NCI-H460 (cell line): ENCODE data around the gene RAB34. TPM values are rescaled to one million over a fixed set of nuclear protein-coding genes. Genes with fewer than 3 reads are reported as not detected.
A peak's percentile ranks its signal among the peaks of the same experiment; 100 is the strongest.

Experiments
- DNase-seq: peaks from one replicate; pipeline ENCODE4 v3.0.0-alpha.2; 2016; ENCODE audit warnings: low read depth; ENCODE audit errors: extremely low read depth
- total RNA-seq: library from RNA; depleted of rRNA; stranded (reverse); fragments of >200 nt; shearing (Covaris generic); gene quantifications from 2 replicates; pipeline ENCODE4 v1.2.3, GENCODE V29; 2014

Gene RAB34
- total RNA-seq, 1 experiment from 2014 or later, result 170 TPM

DNA sequence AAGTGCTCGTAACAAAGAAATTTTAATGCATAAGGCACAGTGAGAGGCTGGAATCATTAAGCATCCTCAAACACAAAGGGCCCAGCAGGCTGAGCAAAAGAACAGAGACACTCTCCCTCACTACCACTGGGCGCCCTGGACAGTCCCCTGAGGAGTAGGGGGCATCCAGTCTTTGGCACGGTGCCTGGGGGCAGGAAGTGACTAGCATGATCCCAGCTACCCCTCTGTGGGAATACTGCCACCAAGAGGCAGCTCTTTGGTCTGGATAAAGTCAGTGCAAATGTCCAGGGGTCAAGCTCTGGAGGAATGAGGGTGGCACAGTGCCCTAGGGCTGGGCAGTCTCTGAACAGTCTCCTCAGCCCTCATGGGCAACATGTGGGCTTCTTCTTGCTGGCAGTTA lies 3.4 kb downstream of the RAB34 start:
- DNase-seq, result no peak

DNA sequence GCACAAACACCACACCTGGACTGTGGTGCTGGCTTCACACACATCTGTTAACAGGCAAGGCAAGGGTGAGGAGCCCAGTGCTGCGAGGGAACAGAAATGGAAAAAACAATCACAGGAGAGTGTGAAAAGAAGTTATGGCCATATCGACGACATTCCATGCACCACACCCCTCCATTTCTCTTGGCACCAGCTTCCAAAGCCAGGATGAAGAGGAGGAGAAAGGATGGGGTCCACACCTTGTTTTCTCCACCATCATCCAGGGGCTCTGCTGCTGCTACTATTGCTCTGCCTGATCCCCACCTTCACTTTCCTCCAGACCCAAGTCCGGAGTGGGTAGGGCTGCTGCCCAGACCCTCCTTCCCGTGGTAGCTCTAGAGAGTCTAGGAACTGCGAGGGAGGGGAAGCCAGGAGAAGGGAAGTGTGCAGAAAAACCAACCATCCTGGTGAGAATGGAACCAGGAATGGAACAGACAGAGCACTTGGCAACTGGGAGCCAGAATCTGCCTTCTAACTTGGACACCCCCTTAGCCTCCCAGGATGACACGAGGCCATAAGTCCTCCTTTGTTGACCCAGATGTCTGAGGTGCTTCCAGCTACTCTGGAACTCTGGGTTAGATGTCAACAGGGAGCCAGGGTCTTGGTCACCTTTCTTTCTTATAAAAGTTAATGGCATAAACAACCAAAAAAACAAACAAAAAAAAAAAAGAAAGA lies 4.8 kb downstream of the RAB34 start:
- no peak for DNase-seq

DNA sequence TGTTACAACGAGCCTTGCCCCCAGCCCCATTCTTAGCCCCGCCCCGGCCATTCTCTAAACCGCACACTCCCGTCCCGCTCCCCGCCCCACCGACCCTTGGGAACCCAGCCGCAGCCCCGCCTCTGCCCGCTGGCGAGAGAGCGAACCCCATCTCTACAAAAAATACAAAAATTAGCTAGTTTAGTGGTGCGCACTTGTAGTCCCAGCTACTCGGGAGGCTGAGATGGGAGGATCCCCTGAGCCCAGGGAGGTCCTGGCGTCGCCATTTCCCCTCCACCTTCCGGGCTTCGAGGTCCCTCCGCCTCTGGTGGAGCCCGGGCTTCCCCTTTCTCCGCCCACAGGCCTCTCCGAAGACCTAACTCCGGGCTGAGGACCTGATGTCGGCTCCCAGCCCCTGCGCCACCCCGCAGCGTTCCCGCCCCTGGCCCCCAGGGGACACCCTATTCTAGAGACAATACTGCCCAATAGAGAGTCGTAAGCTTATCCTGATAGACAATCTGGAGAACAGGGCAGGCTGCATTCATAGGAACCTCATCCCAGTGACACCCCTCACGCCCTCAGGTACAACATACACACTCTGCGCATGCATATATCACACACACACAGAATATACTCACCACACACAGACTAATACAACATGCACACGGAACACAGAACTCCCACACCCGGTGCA lies 5.5 kb downstream of the RAB34 start:
- no peak for DNase-seq

DNA sequence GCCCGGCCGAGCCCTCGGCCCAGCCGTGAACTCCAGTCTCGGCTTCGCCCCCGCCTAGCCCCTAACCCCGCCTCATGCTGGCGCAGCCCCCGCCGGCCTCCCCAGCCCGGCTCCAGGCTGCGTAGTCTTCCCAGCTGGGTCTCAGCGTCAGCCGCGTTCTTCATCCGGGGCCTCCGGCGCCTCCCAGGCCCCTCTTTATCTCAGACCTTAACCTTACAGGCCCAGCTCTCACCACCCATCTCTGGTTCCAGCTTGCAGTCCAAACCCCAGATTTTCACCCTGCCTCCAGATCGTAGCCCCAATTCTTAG lies 6.0 kb downstream of the RAB34 start, which contains the start of gene PROCA1:
Gene PROCA1 (minus strand): TSS at position 166 of the 309 bp plus-strand sequence. CDS start 228 bp downstream, outside the sequence.
- DNase-seq, result no peak

DNA sequence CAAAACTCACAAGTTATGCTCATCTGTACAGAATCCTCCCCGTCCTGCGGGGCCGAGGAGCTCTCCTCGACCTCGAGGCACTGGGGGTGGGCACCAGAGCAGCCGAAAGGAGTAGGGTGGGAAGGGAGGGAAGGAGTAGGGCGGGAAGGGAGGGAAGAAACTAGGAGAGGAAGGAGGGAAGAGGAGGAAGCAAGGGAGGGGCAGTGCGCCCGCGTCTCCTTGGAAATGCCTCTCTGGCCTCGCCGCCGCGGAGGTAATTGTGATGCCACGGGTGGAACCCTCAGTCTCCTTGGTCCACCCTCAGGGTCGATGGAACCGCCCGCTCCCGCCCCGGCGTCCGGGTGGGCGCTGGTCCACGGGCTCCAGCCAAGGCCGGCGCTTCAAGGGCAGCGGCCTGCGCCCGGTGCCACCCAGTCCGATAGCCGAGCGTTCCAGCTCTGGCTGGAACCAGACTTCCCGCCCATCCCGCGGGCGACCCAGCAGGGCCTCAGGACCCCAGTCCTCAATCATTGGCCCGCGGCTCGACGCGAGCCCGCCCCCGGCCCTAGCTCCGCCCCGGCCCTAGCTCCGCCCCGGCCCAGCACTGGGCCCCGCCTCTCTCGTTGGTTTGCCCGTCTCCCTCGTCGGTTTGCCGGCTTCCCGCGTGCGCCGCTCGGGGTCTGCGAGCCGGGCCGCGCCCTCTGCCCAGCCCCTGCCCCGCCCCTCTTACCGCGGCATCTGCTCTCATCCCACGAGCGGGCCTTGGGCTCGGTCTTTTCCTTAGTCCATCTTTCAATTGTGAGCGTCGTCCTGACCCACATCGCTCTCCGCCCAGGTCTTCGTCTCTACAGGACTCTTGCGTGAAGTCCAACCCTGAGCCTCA lies 6.6 kb downstream of the RAB34 start:
- DNase-seq, result peak; percentile 86

DNA sequence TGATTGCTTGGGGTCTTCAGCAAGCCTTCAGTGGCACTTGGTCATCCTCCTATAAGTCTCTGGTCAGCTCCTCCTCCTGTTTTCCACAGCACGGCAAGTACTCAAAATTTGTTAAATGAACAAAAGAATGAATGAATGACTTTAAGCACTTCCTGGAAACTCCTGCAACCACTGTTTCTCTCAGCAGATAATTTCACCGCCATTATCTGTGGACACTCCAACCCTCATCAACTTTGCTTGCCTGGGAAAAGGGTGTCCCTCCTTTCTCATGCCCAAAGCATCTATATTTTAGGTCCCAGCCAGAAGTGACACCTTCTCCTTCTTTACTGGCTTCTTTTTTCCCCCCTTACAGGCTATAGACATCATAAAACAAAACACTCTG lies 10.3 kb downstream of the RAB34 start:
- DNase-seq, result no peak

DNA sequence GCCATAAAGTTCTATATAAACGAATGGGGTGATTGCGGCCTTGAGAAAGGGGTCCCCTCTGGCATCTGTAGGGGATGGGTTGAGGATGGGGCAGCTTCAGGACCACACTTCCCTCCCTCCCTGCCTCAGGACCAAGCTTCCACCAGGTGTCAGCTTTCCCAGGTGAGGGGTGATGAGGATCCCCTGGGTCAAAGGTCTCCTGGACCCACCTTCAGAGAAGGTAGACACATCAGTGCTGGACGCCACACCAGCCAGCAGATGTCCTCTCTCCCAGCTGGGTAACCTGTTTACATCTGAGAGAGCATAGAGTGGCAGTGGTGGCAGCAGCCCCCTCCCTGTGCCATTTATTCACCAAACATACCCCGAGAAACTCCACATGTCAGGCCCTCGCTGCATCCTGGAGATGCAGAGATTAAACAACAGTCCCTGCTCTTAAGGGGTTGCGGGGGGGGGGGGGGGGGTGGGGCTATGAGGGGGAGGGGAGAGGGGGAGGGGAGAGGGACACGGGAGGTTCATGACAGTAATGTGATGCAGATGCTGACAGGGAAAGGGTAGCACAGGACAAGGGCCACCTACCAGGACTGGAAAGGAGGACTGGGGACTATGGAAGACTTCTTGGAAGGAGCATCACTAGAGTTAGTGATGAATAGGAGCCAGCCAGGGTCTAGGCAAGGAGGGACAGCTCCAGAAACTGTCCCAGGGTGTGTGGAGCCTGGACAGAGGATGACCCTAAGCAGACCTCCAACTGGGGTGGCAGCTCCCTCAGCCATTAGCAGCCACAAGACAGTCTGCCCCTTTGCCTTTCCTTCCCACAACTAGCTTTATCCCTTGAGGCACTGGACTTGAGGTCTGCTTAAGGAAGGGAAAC lies 11.0 kb downstream of the RAB34 start:
- no peak for DNase-seq

DNA sequence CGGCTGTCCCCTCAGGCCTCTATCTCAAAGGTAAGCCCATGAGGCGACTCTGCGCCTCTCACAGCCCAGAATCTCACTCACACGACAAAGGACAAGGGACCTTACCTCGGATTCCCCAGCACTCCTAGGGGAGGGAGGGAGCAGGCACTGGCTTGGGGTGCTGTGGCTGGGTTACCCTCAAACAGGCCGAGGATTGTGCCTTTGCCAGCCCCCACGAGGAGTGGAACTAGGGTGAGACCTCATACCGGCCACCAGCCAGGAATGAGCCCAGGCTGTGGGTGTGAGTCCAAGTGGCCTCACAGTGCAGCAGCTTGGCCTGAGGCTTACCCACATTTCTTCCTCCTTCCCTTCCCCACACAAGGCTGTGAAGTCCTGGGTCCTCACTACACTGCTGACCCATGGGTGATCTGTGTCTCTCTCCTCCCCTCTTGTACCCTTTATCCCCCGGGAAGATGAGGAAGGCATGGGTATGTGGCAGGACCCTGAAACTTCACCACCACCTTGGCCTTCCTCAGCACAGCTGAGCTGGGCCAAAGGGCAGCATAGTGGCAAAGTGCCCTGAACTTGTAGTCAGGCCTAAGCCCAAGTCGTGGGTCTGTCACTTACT lies 11.8 kb downstream of the RAB34 start:
- DNase-seq, result no peak

DNA sequence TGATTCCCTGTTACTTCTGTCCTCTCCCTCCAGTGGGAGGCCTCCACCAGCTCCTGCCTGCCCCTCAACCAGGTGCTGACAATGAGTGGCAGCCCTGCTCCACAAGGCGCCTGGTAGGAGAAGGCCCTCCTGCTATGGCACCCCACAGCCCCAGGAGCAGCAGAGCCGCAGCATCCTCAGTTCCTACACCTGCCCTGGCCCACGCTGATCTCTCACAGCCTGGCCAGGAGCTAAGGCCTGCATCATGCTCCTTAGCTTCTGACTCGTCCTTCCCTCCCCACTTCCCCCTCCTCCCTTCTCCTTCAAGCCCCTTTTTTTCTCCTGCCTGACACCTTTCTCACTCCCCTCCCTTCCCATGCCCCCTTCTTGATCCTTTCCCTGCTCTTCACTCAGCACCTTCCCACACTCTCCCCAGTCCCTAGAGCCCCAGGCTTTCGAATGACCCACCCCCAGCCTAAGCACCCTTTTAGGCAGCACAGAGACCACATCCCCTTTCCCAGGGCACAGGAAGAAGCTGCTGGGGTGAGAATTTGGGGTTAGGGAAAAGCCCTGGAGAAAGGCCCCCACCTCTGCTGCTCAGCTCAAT lies 12.5 kb downstream of the RAB34 start:
- DNase-seq, result no peak

DNA sequence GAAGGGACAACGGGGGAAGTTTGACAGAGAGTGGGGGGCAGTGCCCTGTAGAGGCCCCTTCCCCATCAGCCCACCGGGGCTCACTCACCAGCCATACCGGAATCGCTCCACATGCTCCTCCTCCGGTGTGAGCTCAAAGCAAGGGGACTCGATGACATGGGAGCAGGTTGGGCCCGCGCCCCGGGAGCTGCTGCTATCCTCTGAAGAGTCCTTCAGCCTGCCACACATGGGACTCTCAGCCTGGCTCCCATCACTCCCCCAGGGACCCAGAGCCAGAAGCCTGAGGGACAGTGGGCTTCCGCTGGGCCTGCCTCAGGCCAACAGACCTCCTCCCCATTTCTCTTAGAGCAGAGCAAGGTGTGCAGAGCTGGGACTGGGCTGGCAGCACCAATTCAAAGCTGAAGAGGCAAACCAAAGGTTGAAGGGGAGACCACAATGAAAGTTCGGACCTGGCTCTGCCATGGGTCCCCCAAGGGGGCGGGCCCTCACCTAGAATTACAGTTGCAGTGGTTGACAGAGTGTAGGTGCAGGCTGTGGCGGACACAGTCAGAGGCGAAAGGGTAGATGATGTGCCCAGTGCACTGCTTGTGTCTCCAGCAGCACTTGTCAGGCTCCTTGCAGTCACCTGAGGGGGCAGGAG lies 13.3 kb downstream of the RAB34 start:
- no peak for DNase-seq

DNA sequence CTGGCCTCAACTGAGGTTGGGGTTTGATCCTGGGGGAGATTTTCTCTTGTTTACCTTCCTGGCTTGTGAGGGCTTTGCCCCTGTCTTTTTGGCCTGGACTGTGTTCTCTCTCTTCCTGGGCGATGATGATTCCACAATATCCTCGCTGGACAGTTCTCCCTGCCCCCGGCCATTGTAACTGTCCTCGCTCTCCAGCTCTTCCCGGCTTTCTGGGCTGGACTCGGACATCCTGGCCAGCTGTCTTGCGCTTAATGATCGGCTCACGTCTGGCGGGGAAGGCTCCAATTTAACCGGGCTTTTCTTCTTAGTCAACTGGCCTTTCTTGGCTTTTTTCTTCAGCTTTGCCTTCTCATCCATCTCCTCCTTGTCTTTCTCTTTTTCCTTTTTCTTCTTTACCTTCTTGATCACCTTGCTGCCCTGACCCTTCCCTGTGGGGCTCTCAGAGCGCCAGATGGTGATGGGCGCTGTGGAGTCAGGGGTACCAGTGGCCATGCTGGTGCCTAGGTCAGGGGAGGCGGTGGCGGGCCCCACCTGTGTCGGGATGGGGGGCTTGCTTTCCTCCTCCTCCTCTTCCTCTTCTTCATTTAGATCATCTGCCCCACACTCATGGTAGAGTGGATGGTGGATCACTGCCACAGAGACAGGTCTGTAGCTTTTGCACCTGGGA lies 14.0 kb downstream of the RAB34 start:
- DNase-seq, result no peak

DNA sequence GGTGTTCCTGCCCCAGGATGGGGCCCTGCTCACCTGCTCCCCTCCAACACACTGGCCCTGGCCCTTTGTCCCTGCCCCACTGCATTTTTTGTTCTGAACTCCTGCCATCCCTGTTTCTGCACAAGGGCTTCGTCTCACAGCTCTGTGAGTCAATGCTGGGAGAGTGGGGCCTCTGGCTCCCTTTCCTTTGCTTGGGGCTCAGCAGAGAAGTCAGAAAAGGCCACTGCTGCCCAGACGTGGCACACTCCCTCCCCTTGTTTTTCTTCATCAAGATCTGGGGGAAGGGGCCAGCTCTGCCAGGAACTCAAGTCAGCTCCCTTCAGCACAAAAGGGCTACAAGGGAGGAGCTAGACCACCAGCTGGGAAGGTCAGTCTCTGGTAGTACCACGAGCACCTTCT lies 14.9 kb downstream of the RAB34 start:
- DNase-seq, result no peak

DNA sequence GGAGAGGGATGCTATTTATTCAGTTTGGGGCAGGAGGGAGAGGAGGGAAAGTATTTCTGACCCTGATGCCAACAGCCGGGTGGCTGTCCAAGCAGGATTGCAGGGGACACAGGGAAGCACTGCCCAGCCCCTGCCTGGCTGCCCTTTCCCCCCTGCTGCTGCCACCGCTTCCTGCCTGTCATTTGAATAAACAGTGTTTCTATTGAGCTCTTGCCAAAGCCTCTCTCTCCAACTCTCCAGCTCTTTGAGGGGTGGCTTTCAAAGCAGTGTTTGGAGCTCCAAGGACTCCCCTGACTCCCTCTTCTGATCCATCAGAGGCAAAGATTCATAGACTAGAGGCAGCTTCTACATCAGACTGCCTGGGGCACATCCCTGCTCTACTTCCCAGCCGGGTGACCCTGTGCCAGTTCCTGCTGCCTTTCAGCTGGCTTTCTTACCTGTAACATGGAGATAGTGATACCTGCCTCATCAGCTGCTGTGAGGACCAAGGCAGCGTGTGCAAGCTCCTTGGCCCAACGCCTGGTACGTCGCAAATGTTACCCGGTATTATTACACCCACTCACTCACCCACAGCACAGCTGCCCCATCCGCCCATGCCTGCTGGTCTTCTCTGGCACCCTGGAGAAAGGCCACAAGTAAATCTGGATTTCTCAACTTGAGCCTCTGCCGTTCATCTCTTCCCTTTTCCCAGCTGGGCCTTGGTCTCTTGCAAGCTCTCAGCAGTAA lies 15.5 kb downstream of the RAB34 start:
- no peak for DNase-seq

DNA sequence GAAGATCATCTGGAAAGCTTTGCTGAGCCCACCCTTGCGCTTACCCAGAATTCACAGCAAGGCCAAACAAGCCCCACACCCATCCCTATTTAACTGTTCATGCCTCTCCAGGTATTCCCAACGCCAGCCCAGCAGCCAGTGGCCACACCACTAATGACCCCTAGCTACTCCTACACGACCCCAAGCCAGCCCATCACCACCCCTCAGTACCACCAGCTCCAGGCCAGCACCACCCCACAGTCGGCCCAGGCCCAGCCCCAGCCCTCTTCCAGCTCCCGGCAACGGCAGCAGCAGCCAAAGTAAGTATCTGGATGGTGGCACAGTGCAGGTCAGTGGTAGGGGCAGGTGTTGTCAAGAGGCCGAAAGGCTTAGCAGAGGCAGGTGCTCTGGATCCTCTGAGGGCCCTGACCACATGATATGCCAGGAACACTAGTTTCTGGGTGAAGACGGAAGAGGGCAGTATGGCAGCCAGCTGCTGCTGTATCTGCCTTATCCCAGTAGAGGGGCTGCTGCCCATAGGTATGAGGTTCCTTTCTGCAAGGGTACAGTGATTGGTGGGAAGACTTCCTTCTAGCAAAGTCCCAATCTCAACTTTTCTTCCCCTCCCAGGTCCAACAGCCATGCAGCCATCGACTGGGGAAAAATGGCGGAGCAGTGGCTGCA lies 16.7 kb downstream of the RAB34 start:
- DNase-seq, result no peak

DNA sequence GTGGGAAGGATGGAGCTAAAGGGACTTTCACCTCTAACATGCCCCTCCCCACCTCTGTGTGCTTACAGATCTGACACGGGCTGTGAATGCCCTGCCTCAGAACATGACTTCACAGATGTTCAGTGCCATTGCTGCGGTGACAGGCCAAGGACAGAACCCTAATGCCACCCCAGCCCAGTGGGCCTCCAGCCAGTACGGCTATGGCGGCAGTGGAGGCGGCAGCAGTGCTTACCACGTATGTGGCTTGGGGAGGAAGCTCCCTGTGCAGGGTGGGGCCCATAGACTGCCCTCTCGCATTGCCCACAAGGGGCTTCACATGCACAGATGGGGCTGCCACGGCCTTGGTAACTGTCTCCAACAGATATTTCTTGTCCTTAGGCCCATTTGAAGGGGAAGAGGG lies 17.4 kb downstream of the RAB34 start:
- no peak for DNase-seq

DNA sequence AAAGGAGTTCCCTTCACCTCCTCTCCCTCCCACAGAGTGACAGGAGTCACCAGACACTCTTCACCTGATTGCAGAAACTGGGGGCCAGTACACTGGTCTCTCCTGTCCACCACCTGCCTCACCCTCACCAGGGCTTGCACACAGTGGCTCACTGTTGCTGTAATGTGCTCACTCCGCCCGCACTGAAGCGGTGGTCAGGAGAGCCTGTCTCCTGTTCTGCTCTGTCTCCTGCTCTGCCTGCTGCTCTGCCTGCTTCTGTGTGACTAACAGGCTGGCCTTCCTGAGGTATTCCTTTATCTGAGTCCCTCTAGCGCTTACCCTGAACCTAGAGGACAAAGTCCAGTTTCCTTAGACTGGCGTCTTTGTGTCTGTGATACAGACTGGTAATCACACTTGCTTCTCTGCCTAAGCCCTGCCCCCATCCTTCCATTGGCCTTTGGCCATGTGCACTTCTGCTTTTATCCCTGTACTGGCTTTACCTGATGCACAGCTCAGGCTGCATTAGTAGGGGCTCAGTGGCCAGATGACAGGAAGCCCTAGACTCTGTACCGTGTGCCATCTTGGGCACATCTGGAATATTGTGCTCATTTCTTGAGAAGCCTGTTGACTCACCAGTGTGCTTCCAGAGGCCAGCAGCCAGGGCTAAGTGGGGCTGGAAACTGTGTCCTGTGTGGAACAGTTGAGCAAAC lies 19.3 kb downstream of the RAB34 start:
- DNase-seq, result no peak

DNA sequence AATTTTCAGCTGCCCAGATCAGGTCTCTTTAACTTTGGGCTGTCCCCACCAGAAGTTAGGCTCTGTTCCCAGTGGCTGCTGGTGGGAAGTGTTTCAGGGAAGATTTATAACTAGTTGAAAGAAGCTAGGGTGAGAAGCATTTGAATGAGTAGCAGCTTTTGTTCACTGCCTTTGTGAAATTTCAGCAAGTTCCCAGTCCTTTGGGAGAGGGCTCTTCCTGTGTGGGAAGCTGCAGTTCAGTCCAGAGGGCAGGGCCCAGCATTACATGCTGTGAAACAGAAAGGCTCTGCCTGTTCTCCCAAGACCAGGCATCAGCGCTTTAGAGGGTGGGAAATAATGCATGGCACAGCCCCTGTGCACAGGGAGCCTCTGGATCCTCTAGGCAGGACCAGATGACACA lies 23.8 kb downstream of the RAB34 start:
- no peak for DNase-seq
